NOMO-1 (cell line): ENCODE measurements around the gene DLG2.
"Not testable (repeated sequence)": the region's sequence is repeated elsewhere in the genome, so short reads cannot be mapped to it uniquely, and the experiment has no call there.

Experiments used
- DNase-seq, 2 experiments: peaks; one replicate each; lab custom pipeline; 2025; ENCODE audit not compliant: unreplicated experiment in 2 of 2; lab: John Stamatoyannopoulos, UW

The DLG2 gene

GRCh38 chr11:84333221-84333620 is 1293.9 kb downstream of the DLG2 start:
- DNase-seq, result no peak

- no peak for DNase-seq
Observed at GRCh38 chr11:84322211-84322610, 1304.9 kb downstream of the DLG2 start.

GRCh38 chr11:84319863-84320262 is 1307.3 kb downstream of the DLG2 start:
- no peak for DNase-seq

- no peak for DNase-seq
Observed at GRCh38 chr11:84316866-84317555, 1310.1 kb downstream of the DLG2 start.

- DNase-seq, result no peak
Observed at GRCh38 chr11:84313830-84314359, 1313.2 kb downstream of the DLG2 start.

- DNase-seq, result no peak
Observed at GRCh38 chr11:84310268-84310667, 1316.9 kb downstream of the DLG2 start.

GRCh38 chr11:84308491-84308890 is 1318.7 kb downstream of the DLG2 start:
- DNase-seq, result not testable (repeated sequence)

GRCh38 chr11:84300092-84300491 is 1327.1 kb downstream of the DLG2 start:
- no peak for DNase-seq

GRCh38 chr11:84297570-84297969 is 1329.6 kb downstream of the DLG2 start:
- no peak for DNase-seq

- no peak for DNase-seq
Observed at GRCh38 chr11:84295815-84296214, 1331.3 kb downstream of the DLG2 start.

- DNase-seq, result no peak
Observed at GRCh38 chr11:84292955-84293354, 1334.2 kb downstream of the DLG2 start.

GRCh38 chr11:84292006-84292405 is 1335.1 kb downstream of the DLG2 start:
- DNase-seq, result no peak

GRCh38 chr11:84290647-84291046 is 1336.5 kb downstream of the DLG2 start:
- no peak for DNase-seq

GRCh38 chr11:84289381-84289906 is 1337.7 kb downstream of the DLG2 start:
- DNase-seq, result no peak

GRCh38 chr11:84273541-84273940 is 1353.6 kb downstream of the DLG2 start:
- no peak for DNase-seq

- DNase-seq, result no peak
Observed at GRCh38 chr11:84270466-84270865, 1356.7 kb downstream of the DLG2 start.

GRCh38 chr11:84264066-84264465 is 1363.1 kb downstream of the DLG2 start:
- DNase-seq, result no peak

GRCh38 chr11:84261707-84262106 is 1365.4 kb downstream of the DLG2 start:
- no peak for DNase-seq

- DNase-seq, result no peak
Observed at GRCh38 chr11:84260862-84261261, 1366.3 kb downstream of the DLG2 start.

GRCh38 chr11:84256618-84257017 is 1370.5 kb downstream of the DLG2 start:
- DNase-seq, result no peak

- no peak for DNase-seq
Observed at GRCh38 chr11:84255483-84255882, 1371.7 kb downstream of the DLG2 start.

- DNase-seq, result no peak
Observed at GRCh38 chr11:84250834-84251613, 1376.1 kb downstream of the DLG2 start.
